ENCODE data around the gene LCLAT1.

Gene LCLAT1

DNA sequence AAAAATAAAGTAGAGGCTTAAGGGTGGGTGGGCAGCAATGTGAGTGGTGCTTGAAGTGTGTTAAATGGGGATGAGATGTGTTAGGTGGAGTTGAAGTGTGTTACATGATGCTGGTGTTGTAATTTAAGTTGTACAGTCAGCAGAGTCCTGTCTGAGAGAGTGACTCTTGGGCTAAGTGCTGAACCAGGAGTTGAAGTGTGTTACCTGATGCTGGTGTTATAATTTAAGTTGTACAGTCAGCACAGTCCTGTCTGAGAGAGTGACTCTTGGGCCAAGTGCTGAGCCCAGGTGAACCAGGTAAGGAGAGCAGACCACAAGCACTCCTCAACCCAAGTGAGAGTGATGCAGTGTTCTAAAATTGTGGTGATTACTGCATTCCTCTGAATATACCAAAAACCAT is 40.6 kb downstream of the LCLAT1 start:
- Histone ChIP-seq H3K27me3 (ENCODE audit: insufficient read depth, low read length, poor library complexity) (no peaks in the 10 kb centered on the region), H2AFZ (ENCODE audit: low read depth, low read length) (no peak overlapping the region), H3K9me3 (ENCODE audit: insufficient read depth, low read length, severe bottlenecking) (no peaks in the 10 kb centered on the region), H4K20me1 (ENCODE audit: insufficient read depth, low read length) (peaks cover 3% of the 10 kb centered on the region; the same call in 1 of the 2 replicates), H3K9ac (ENCODE audit: low read depth, low read length) (no peak overlapping the region), H3K79me2 (ENCODE audit: insufficient read depth, low read length) (peaks cover 25% of the 10 kb centered on the region), H3K4me2 (ENCODE audit: insufficient read depth, low read length) (no peak overlapping the region), H3K36me3 (ENCODE audit: insufficient read depth, low read length) (peaks cover 3% of the 10 kb centered on the region; the same call in 1 of the 2 replicates), H3K4me3 (ENCODE audit: low read depth in 1 of 2, low read length in 2 of 2) (no peak overlapping the region), H3K27ac (ENCODE audit: low read length) (no peak overlapping the region), H3K4me1 (ENCODE audit: insufficient read depth, low read length) (no peaks in the 10 kb centered on the region)
- ATAC-seq (ENCODE audit: insufficient read depth, low read depth): no peak
- no peak for DNase-seq
- TF ChIP-seq EZH2 (IDR thresholded peaks at IDR 0.05; ENCODE audit: borderline replicate concordance, low read depth, low read length, severe bottlenecking): no peak
- TF ChIP-seq, protein P1, sequence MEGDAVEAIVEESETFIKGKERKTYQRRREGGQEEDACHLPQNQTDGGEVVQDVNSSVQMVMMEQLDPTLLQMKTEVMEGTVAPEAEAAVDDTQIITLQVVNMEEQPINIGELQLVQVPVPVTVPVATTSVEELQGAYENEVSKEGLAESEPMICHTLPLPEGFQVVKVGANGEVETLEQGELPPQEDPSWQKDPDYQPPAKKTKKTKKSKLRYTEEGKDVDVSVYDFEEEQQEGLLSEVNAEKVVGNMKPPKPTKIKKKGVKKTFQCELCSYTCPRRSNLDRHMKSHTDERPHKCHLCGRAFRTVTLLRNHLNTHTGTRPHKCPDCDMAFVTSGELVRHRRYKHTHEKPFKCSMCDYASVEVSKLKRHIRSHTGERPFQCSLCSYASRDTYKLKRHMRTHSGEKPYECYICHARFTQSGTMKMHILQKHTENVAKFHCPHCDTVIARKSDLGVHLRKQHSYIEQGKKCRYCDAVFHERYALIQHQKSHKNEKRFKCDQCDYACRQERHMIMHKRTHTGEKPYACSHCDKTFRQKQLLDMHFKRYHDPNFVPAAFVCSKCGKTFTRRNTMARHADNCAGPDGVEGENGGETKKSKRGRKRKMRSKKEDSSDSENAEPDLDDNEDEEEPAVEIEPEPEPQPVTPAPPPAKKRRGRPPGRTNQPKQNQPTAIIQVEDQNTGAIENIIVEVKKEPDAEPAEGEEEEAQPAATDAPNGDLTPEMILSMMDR (IDR thresholded peaks at IDR 0.05; ENCODE audit: borderline replicate concordance, extremely low read depth, low read length, poor library complexity, severe bottlenecking): no peak

DNA sequence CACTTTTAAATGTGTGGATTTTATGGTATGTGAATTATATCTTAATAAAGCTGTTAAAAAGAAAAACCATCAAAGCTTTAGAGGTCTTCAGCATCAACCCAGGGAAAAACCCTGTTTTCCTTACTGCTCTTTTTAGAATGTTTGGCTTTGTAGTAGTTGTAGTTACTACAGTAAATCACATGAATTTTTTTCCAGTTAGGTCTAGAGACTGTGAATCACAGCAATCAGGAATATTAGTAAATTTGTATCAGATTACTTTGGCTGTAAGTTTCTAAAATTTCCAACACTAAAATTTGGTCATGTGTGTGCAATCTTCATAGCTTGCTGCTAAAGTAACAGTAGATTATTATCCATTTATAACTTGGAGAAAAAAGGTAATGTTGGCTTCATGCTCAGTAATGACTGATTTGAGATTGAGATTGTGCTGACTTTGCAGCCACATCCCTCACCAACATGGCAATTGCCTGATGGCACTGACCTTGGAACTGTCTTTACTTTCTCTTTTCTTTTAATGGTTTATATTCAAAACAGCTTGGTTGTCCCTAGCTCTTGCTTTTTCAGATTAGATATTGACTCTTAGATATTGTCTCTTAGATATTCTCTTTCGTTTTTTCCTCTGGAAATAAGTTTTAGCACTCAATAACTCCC is 41.1 kb downstream of the LCLAT1 start:
- Histone ChIP-seq H3K4me2 (ENCODE audit: insufficient read depth, low read length) (no peak overlapping the region), H4K20me1 (ENCODE audit: insufficient read depth, low read length) (peaks cover 3% of the 10 kb centered on the region; the same call in 1 of the 2 replicates), H3K4me3 (ENCODE audit: low read depth in 1 of 2, low read length in 2 of 2) (no peak overlapping the region), H3K79me2 (ENCODE audit: insufficient read depth, low read length) (peaks cover 25% of the 10 kb centered on the region), H3K9me3 (ENCODE audit: insufficient read depth, low read length, severe bottlenecking) (no peaks in the 10 kb centered on the region), H3K9ac (ENCODE audit: low read depth, low read length) (no peak overlapping the region), H3K36me3 (ENCODE audit: insufficient read depth, low read length) (peaks cover 3% of the 10 kb centered on the region; the same call in 1 of the 2 replicates), H3K4me1 (ENCODE audit: insufficient read depth, low read length) (no peaks in the 10 kb centered on the region), H2AFZ (ENCODE audit: low read depth, low read length) (no peak overlapping the region), H3K27ac (ENCODE audit: low read length) (no peak overlapping the region), H3K27me3 (ENCODE audit: insufficient read depth, low read length, poor library complexity) (no peaks in the 10 kb centered on the region)
- DNase-seq (no peak), ATAC-seq (ENCODE audit: insufficient read depth, low read depth) (no peak)
- no peak for TF ChIP-seq EZH2 (IDR thresholded peaks at IDR 0.05; ENCODE audit: borderline replicate concordance, low read depth, low read length, severe bottlenecking)
- TF ChIP-seq, protein P1 (IDR thresholded peaks at IDR 0.05; ENCODE audit: borderline replicate concordance, extremely low read depth, low read length, poor library complexity, severe bottlenecking): no peak

DNA sequence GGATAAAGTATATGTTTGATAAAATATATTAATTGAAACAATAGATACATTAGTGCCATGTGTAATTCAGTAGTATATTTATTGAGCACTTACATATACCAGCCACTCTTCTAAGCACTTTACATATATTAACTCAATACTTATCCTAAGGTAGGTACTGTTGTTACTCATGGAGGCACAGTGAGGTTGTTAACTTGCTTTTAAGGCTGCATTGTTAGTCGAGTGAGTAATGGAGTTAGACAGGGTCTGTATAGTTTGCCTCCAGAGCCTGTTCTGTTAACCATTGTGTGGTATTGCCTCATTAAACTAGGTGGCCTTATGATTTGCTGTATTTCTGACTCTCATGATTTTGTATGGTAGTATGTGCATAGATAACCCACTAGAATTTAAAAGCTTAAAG is 44.2 kb downstream of the LCLAT1 start:
- Histone ChIP-seq H3K79me2 (ENCODE audit: insufficient read depth, low read length) (peaks cover 25% of the 10 kb centered on the region), H3K4me2 (ENCODE audit: insufficient read depth, low read length) (no peak overlapping the region)
- ATAC-seq (ENCODE audit: insufficient read depth, low read depth): no peak

More for the DNA sequence above, 44.2 kb downstream of the LCLAT1 start:
- H3K9ac ChIP-seq (ENCODE audit: low read depth, low read length): no peak overlapping the region
- H4K20me1 ChIP-seq (ENCODE audit: insufficient read depth, low read length): peaks cover 3% of the 10 kb centered on the region; the same call in 1 of the 2 replicates
- no peak overlapping the region for H2AFZ ChIP-seq (ENCODE audit: low read depth, low read length)
- no peak overlapping the region for H3K27ac ChIP-seq (ENCODE audit: low read length)
- no peaks in the 10 kb centered on the region for H3K27me3 ChIP-seq (ENCODE audit: insufficient read depth, low read length, poor library complexity)
- H3K9me3 ChIP-seq (ENCODE audit: insufficient read depth, low read length, severe bottlenecking): peaks cover 2% of the 10 kb centered on the region
- H3K4me3 ChIP-seq (ENCODE audit: low read depth in 1 of 2, low read length in 2 of 2): no peak overlapping the region
- no peaks in the 10 kb centered on the region for H3K4me1 ChIP-seq (ENCODE audit: insufficient read depth, low read length)
- DNase-seq: no peak
- H3K36me3 ChIP-seq (ENCODE audit: insufficient read depth, low read length): peaks cover 3% of the 10 kb centered on the region; the same call in 1 of the 2 replicates
- TF ChIP-seq, protein P1 (IDR thresholded peaks at IDR 0.05; ENCODE audit: borderline replicate concordance, extremely low read depth, low read length, poor library complexity, severe bottlenecking): no peak
- TF ChIP-seq EZH2 (IDR thresholded peaks at IDR 0.05; ENCODE audit: borderline replicate concordance, low read depth, low read length, severe bottlenecking): no peak

All from DND-41 (cell line).